GM19372 (cell line): ENCODE data around the gene FAM234B.
"Not testable (repeated sequence)": the region's sequence is repeated elsewhere in the genome, so short reads cannot be mapped to it uniquely, and the experiment has no call there.

ENCODE experiments used
- ATAC-seq: cut with Tn5 transposase; IDR thresholded peaks from one replicate; pipeline ENCODE4 v1.9.1; 2021; ENCODE audit warnings: mild to moderate bottlenecking, low read depth, moderate library complexity; ENCODE audit not compliant: unreplicated experiment

The FAM234B gene

GRCh38 chr12:13053617-13054016, 9.4 kb downstream of the FAM234B start:
- ATAC-seq: not testable (repeated sequence)

GRCh38 chr12:13060581-13060980, 16.4 kb downstream of the FAM234B start:
- ATAC-seq: no peak

GRCh38 chr12:13061377-13061776, 17.2 kb downstream of the FAM234B start:
- no peak for ATAC-seq

GRCh38 chr12:13062669-13063068, 18.5 kb downstream of the FAM234B start:
- no peak for ATAC-seq

- ATAC-seq: no peak
Observed at GRCh38 chr12:13066014-13066413, 21.8 kb downstream of the FAM234B start.

- ATAC-seq: no peak
Observed at GRCh38 chr12:13066459-13066858, 22.3 kb downstream of the FAM234B start.

GRCh38 chr12:13067322-13067721, 23.1 kb downstream of the FAM234B start:
- ATAC-seq: no peak

GRCh38 chr12:13069380-13069779, 25.2 kb downstream of the FAM234B start:
- ATAC-seq: no peak

- no peak for ATAC-seq
Observed at GRCh38 chr12:13071305-13072280, 27.4 kb downstream of the FAM234B start.

GRCh38 chr12:13073173-13073572, 29.0 kb downstream of the FAM234B start:
- no peak for ATAC-seq

GRCh38 chr12:13074396-13075117, 30.4 kb downstream of the FAM234B start:
- ATAC-seq: no peak

GRCh38 chr12:13075118-13075480, 30.9 kb downstream of the FAM234B start:
- no peak for ATAC-seq

- ATAC-seq: no peak
Observed at GRCh38 chr12:13075786-13076570, 31.8 kb downstream of the FAM234B start.

GRCh38 chr12:13079440-13079906, 35.3 kb downstream of the FAM234B start:
- no peak for ATAC-seq

- no peak for ATAC-seq
Observed at GRCh38 chr12:13080266-13080665, 36.1 kb downstream of the FAM234B start.

GRCh38 chr12:13082861-13083260, 38.7 kb downstream of the FAM234B start:
- no peak for ATAC-seq

GRCh38 chr12:13083638-13084037, 39.5 kb downstream of the FAM234B start:
- not testable (repeated sequence) for ATAC-seq

- no peak for ATAC-seq
Observed at GRCh38 chr12:13084898-13085640, 40.9 kb downstream of the FAM234B start.

GRCh38 chr12:13085968-13086686, 41.9 kb downstream of the FAM234B start:
- no peak for ATAC-seq
